GM12891 (cell line): Measurements from ENCODE around the gene LRRC40.

Experiments used
- PAX5 ChIP-seq: IDR thresholded peaks from 2 replicates; pipeline ENCODE4 v1.6.1; 2011; ENCODE audit warnings: low read length, moderate library complexity, mild to moderate bottlenecking; ENCODE audit not compliant: insufficient read depth, severe bottlenecking
- POLR2A ChIP-seq: IDR thresholded peaks from 2 replicates; pipeline ENCODE4 v1.6.1; 2011; ENCODE audit warnings: low read depth, low read length, control low read depth
- POLR2AphosphoS5 ChIP-seq: IDR thresholded peaks from 2 replicates; pipeline ENCODE4 v1.6.1; 2011; ENCODE audit warnings: low read depth, low read length, control low read depth
- POU2F2 ChIP-seq: IDR thresholded peaks from 2 replicates; pipeline ENCODE4 v1.6.1; 2011; ENCODE audit warnings: low read depth, mild to moderate bottlenecking, control low read depth, low read length, moderate library complexity
- SPI1 ChIP-seq: IDR thresholded peaks from 2 replicates; pipeline ENCODE4 v1.6.1; 2011; ENCODE audit warnings: low read depth, low read length, control low read depth
- TAF1 ChIP-seq: IDR thresholded peaks from 2 replicates; pipeline ENCODE4 v1.6.1; 2011; ENCODE audit warnings: low read depth, low read length, control low read depth

GRCh38 chr1:70231475-70231874 is 26.1 kb upstream of the LRRC40 start:
- no peak for TF ChIP-seq POLR2AphosphoS5
- no peak for TF ChIP-seq SPI1
- TF ChIP-seq TAF1: no peak
- no peak for TF ChIP-seq POLR2A
- no peak for TF ChIP-seq POU2F2
- no peak for TF ChIP-seq PAX5
